GM19455 (cell line): ENCODE measurements around the gene CD8B.
"Not testable (repeated sequence)": the region's sequence is repeated elsewhere in the genome, so short reads cannot be mapped to it uniquely, and the experiment has no call there.

Experiments
- ATAC-seq: cut with Tn5 transposase; IDR thresholded peaks from one replicate; pipeline ENCODE4 v1.9.1; 2021; ENCODE audit not compliant: unreplicated experiment

Gene CD8B

DNA sequence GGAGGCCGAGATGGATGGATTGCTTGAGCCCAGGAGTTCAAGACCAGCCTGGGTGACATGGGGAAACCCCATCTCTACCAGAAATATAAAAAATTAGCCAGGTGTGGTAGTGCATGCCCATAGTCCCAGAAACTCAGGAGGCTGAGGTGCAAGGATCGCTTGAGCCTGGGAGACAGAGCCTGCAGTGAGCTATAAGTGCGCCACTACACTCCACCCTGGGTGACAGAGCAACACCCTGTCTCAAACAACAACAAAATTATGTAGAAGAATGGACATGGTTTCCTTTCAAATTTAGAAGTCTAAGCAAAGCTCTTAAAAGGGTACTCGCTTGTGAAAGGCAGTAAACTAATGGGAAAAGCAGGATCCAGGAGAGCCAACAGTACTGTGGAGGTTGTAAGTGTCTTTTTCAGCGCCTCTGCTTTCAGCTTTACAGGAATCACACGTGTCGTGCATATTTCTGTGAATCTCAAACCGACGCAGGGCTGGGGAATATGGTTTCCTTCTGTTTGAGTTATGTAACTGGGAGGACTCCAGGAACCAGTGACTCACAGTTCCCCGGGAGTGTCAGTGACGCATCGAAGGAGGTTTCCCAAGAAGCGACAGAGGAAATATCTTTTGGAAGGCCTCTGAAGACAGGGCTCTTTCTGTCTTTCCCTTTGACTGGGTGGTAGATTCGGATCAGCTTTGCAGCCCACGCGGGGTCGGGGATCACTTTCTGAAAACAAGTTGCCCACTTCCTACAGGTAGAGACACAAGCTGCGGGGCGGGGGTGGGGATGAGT is 24.6 kb downstream of the CD8B start:
- not testable (repeated sequence) for ATAC-seq

DNA sequence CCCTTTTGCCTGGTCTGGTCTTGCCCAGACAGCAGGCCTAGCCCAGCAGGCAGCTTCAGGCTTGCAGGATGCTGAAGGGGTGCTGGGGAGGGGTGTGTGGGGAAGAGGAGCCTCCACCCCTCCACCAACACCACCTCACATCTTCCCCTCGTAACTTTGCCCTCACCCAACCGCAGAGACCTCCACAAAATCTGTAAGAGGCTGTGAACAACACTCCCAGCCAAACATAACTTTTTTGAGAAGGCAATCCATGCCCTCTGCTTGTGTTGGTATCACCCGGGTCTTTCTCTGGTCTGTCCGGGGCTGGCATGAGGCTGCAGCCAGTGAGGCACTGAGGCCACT is 26.2 kb downstream of the CD8B start:
- ATAC-seq, result not testable (repeated sequence)

DNA sequence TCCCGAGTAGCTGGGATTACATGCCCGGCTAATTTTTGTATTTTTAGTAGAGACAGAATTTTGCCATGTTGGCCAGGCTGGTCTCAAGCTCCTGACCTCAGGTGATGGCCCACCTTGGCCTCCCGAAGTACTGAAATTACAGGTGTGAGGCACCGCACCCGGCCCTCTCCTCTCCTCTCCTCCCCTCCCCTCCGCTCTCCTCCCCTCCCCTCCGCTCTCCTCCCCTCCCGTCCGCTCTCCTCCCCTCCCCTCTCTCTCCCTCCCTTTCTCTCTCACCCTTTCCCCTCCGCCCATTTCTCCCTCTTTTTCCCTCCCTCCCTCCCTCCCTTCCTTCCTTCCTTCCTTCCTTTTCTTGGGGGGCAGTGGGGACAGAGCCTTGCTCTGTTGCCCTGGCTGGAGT is 28.4 kb downstream of the CD8B start:
- ATAC-seq, result no peak

GRCh38 chr2:86832334-86833096 is 29.2 kb downstream of the CD8B start:
- ATAC-seq, result no peak

GRCh38 chr2:86831537-86831936 is 30.1 kb downstream of the CD8B start:
- no peak for ATAC-seq

DNA sequence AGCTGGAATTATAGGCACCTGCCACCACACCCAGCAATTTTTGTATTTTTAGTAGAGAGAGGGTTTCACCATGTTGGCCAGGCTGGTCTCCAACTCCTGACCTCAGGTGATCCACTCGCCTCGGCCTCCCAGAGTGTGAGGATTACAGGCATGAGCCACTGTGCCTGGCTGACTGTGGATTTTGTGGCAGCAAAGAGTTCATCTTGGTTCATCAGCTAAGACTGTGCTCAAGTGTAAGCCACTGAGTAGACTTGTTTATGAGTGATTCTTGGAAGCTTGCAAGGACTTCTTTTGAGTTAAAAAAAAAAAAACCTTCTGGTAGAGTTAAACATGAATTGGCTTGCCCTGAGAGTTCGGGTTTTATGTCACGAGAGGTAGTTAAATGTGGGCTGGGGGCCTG is 34.7 kb downstream of the CD8B start:
- no peak for ATAC-seq

DNA sequence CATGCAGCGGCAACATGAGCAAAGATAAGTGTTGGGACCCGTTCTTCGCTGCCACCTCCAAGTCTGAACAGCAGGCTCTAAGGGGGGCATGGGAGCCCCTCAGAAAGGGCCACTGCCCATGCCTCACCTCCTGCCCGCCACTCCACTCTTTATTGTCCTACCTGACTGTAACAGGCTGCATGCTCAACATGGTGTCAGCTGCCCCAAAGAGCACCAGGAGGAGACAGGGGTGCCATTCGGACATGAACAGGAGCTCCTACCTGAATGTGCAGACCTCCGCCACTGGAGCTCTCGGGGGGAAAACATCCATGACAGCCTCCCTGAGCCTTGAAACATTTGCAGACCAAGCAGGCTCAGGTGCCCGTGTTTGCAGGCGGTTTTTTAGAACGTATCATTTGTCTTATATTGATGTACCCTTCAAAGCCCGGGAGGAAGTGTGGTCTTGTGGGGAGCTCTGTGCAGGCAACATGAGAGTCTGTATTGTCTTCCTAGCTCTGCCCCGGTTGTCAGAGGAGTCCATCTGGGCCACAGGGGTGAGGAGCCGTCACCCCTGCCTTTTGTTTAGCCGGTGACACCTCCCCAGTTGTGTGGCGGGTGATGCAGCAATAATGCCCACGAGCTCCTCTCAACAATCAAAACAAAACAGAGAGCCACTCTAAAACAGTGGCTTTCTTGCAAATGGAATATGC is 35.8 kb downstream of the CD8B start:
- no peak for ATAC-seq

- ATAC-seq, result no peak
These were observed 36.5 kb downstream of the CD8B start for GRCh38 chr2:86825036-86825692.

- ATAC-seq, result no peak
These were observed 38.9 kb downstream of the CD8B start for GRCh38 chr2:86822668-86823345.

- ATAC-seq, result no peak
These were observed 39.8 kb downstream of the CD8B start for GRCh38 chr2:86821842-86822241.

- ATAC-seq, result no peak
These were observed 40.4 kb downstream of the CD8B start for GRCh38 chr2:86821306-86821705.

- ATAC-seq, result no peak
These were observed 42.7 kb downstream of the CD8B start for GRCh38 chr2:86818957-86819356.

- no peak for ATAC-seq
These were observed 43.4 kb downstream of the CD8B start for GRCh38 chr2:86818114-86818801.

- no peak for ATAC-seq
These were observed 46.1 kb downstream of the CD8B start for GRCh38 chr2:86815611-86816010.

DNA sequence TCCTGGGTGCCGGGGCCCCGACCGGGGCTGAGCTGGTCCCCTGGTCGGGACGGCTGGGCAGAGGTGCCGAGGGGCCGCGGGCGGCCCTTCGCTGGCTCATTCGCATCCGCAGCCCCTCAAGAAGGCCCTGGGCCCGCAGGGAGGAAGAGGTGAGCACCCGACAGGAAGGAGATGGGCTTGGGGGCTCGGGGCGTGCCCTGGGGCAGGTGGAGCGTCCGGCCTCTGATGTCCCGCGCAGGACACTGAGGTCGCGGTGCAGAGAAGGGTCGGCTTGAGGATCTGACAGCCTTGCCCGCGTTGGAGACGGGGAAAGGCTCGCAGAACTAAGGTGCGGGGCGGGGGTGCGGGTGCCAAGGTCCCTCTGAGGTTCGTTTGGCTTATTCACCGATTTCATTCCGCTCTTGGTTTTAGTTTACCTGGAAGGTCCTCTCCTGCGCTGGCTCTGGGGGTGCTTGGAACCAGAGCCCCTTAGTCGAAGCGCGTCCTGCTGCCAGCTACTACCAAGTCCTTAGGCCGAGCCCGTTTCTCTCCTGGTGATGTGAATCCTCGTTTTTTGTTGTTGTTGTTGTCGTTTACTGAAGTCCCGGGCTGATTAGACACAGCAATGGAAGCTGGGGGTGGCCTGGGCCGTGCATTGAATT is 52.1 kb downstream of the CD8B start:
- no peak for ATAC-seq

GRCh38 chr2:86808315-86809161 is 53.1 kb downstream of the CD8B start:
- ATAC-seq, result peak; percentile 86

- no peak for ATAC-seq
These were observed 54.0 kb downstream of the CD8B start for GRCh38 chr2:86807468-86808275.

DNA sequence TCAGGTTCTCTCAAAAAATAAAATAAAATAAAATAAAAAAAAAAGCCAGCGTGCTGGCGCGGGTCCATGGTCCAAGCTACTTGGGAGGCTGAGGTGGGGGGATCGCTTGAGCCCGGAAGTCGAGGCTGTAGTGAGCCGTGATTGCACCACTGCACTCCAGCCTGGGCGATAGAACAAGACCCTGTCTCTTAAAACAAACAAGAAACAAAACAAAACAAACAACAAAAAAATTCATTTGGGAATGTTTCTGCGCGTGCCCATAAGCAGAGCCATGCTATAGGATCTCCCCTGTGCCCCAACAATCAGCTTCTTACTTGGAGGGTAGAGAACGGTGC is 54.6 kb downstream of the CD8B start:
- ATAC-seq, result no peak
